ENCODE data around the gene ARHGEF17.

ARHGEF17 gene

GRCh38 chr11:73361953-73362776 is 54.1 kb downstream of the ARHGEF17 start:
- DNase-seq = no peak

GRCh38 chr11:73363147-73363546 is 55.1 kb downstream of the ARHGEF17 start:
- no peak for DNase-seq

- no peak for DNase-seq
Observed at GRCh38 chr11:73365352-73366264, 57.5 kb downstream of the ARHGEF17 start.

GRCh38 chr11:73366265-73366610 is 58.2 kb downstream of the ARHGEF17 start:
- DNase-seq = no peak

GRCh38 chr11:73366953-73367352 is 58.9 kb downstream of the ARHGEF17 start:
- DNase-seq = no peak

GRCh38 chr11:73367482-73368024 is 59.5 kb downstream of the ARHGEF17 start:
- no peak for DNase-seq

- DNase-seq = no peak
Observed at GRCh38 chr11:73372375-73372993, 64.4 kb downstream of the ARHGEF17 start.

- DNase-seq = no peak
Observed at GRCh38 chr11:73374151-73374550, 66.1 kb downstream of the ARHGEF17 start.

- no peak for DNase-seq
Observed at GRCh38 chr11:73375830-73376159, 67.7 kb downstream of the ARHGEF17 start.

GRCh38 chr11:73376160-73376802 is 68.2 kb downstream of the ARHGEF17 start, which contains the start of gene RELT:
TSS of gene RELT (plus strand) at chr11:73376399. CDS start at chr11:73389137, 12,738 bp downstream.
- DNase-seq = peak; percentile 95

- DNase-seq = peak; percentile 49
Observed at GRCh38 chr11:73376803-73377629, 68.9 kb downstream of the ARHGEF17 start.

- DNase-seq = no peak
Observed at GRCh38 chr11:73379189-73379880, 71.3 kb downstream of the ARHGEF17 start.

GRCh38 chr11:73380331-73380730 is 72.3 kb downstream of the ARHGEF17 start:
- no peak for DNase-seq

- no peak for DNase-seq
Observed at GRCh38 chr11:73380897-73381410, 72.9 kb downstream of the ARHGEF17 start.

GRCh38 chr11:73381589-73381988 is 73.5 kb downstream of the ARHGEF17 start:
- no peak for DNase-seq

- no peak for DNase-seq
Observed at GRCh38 chr11:73382183-73382582, 74.1 kb downstream of the ARHGEF17 start.

GRCh38 chr11:73382747-73383146 is 74.7 kb downstream of the ARHGEF17 start:
- DNase-seq = no peak

- no peak for DNase-seq
Observed at GRCh38 chr11:73383249-73384124, 75.4 kb downstream of the ARHGEF17 start.

- no peak for DNase-seq
Observed at GRCh38 chr11:73384125-73384441, 76.0 kb downstream of the ARHGEF17 start.

- DNase-seq = no peak
Observed at GRCh38 chr11:73384531-73384871, 76.4 kb downstream of the ARHGEF17 start.

All from stimulated activated CD4-positive, alpha-beta T cell treated with anti-CD3 and anti-CD28 coated beads, Interleukin-12 subunit alpha, Interleukin-12 subunit beta, amount 100 ng/mL, for 4 hours (primary cell).